K562 (cell line): ENCODE measurements around the gene MYO1A. TPM values are rescaled to one million over a fixed set of nuclear protein-coding genes. Genes with fewer than 3 reads are reported as not detected.

ENCODE experiments used
- CEBPB ChIP-seq: fragments of 450-650 bp; IDR thresholded peaks from 2 replicates; pipeline ENCODE4 v1.6.1; 2016; ENCODE audit warnings: missing genetic modification characterization, missing compliant biosample characterization
- CREB1 ChIP-seq, 2 experiments: sonication (generic) in 1 of 2; formaldehyde crosslinking in 1 of 2; IDR thresholded peaks; 2 replicates each; pipeline versions ENCODE4 v1.6.1 to v1.8.0; 2012 to 2022; ENCODE audit warnings: inconsistent platforms in 1 of 2, mild to moderate bottlenecking in 1 of 2, missing genetic modification reagents in 1 of 2, moderate library complexity in 1 of 2
- ESRRB ChIP-seq: fragments of 250-450 bp; sonication (Bioruptor Pico); IDR thresholded peaks from 2 replicates; pipeline ENCODE4 v1.5.0; 2020; ENCODE audit warnings: mild to moderate bottlenecking, moderate library complexity, borderline replicate concordance
- GATAD2B ChIP-seq: fragments of 450-650 bp; IDR thresholded peaks from 2 replicates; pipeline ENCODE4 v1.6.1; 2017; ENCODE audit warnings: mild to moderate bottlenecking, borderline replicate concordance
- GTF2A2 ChIP-seq: IDR thresholded peaks from 2 replicates; pipeline ENCODE4 v1.6.1; 2016; ENCODE audit warnings: mild to moderate bottlenecking, missing genetic modification characterization, missing compliant biosample characterization
- HLTF ChIP-seq: fragments of 450-650 bp; IDR thresholded peaks from 2 replicates; pipeline ENCODE4 v1.6.1; 2016
- HMGN3 ChIP-seq: IDR thresholded peaks from 2 replicates; pipeline ENCODE4 v1.6.1; 2011; ENCODE audit warnings: borderline replicate concordance, low read depth, mild to moderate bottlenecking, mixed read lengths, low read length; ENCODE audit not compliant: insufficient read length; ENCODE audit errors: extremely low read depth
- KDM1A ChIP-seq, 2 experiments: fragments of 450-650 bp; IDR thresholded peaks; 2 replicates each; pipeline ENCODE4 v1.6.1; 2016; ENCODE audit warnings: mild to moderate bottlenecking in 2 of 2
- KHSRP ChIP-seq: fragments of 450-650 bp; IDR thresholded peaks from 2 replicates; pipeline ENCODE4 v1.6.1; 2017
- KLF1 ChIP-seq: fragments of 450-650 bp; IDR thresholded peaks from 2 replicates; pipeline ENCODE4 v1.6.1; 2016; ENCODE audit warnings: missing genetic modification characterization, missing compliant biosample characterization
- NR2F6 ChIP-seq: fragments of 450-650 bp; formaldehyde crosslinking; IDR thresholded peaks from 2 replicates; pipeline ENCODE4 v1.4.0; 2020; ENCODE audit warnings: mild to moderate bottlenecking
- NRF1 ChIP-seq, 2 experiments: fragments of 450-650 bp; IDR thresholded peaks in 1 of 2; conservative IDR thresholded peaks in 1 of 2; 2 replicates each; pipeline ENCODE4 v1.6.1; 2014; ENCODE audit warnings: mild to moderate bottlenecking in 2 of 2
- PHF8 ChIP-seq: fragments of 200-600 bp; sonication (generic); IDR thresholded peaks from 2 replicates; pipeline ENCODE4 v1.6.1; 2012; ENCODE audit warnings: mixed run types, mild to moderate bottlenecking, inconsistent platforms, low read length, moderate library complexity, borderline replicate concordance
- POLR2A ChIP-seq: fragments of 450-650 bp; conservative IDR thresholded peaks from 2 replicates; pipeline ENCODE4 v1.6.1; 2016
- POLR2H ChIP-seq: IDR thresholded peaks from 2 replicates; pipeline ENCODE4 v1.6.1; 2016; ENCODE audit warnings: missing genetic modification characterization, low read depth, mild to moderate bottlenecking, control low read depth, missing compliant biosample characterization, moderate library complexity
- PTRF ChIP-seq: fragments of 450-650 bp; IDR thresholded peaks from 2 replicates; pipeline ENCODE4 v1.6.1; 2016; ENCODE audit warnings: mild to moderate bottlenecking, missing genetic modification characterization, missing compliant biosample characterization
- PTTG1 ChIP-seq: fragments of 450-650 bp; IDR thresholded peaks from 2 replicates; pipeline ENCODE4 v1.6.1; 2016; ENCODE audit warnings: low read depth, mild to moderate bottlenecking, missing genetic modification characterization, missing compliant biosample characterization
- RAD51 ChIP-seq: fragments of 450-650 bp; IDR thresholded peaks from 2 replicates; pipeline ENCODE4 v1.7.1; 2016; ENCODE audit warnings: low read depth, mild to moderate bottlenecking, borderline replicate concordance
- RBM39 ChIP-seq: fragments of 200-400 bp; formaldehyde crosslinking; optimal IDR thresholded peaks from 2 replicates; pipeline ENCODE3; 2018; ENCODE audit warnings: low read depth, low read length
- SIN3A ChIP-seq, 2 experiments: fragments of 150-350 bp in 1 of 2; IDR thresholded peaks; 2 replicates each; pipeline ENCODE4 v1.6.1; 2011 to 2016; ENCODE audit warnings: borderline replicate concordance in 2 of 2, low read depth in 2 of 2, low read length in 2 of 2, mild to moderate bottlenecking in 2 of 2, moderate library complexity in 2 of 2; ENCODE audit not compliant: control insufficient read depth in 1 of 2
- SRSF3 ChIP-seq: fragments of 200-400 bp; formaldehyde crosslinking; IDR thresholded peaks from 2 replicates; pipeline ENCODE4 v1.6.1; 2016; ENCODE audit warnings: mild to moderate bottlenecking, low read length, moderate library complexity; ENCODE audit not compliant: insufficient read depth
- SRSF9 ChIP-seq: fragments of 200-400 bp; formaldehyde crosslinking; IDR thresholded peaks from 2 replicates; pipeline ENCODE4 v1.6.1; 2017; ENCODE audit warnings: low read depth, low read length, borderline replicate concordance
- STAT5B ChIP-seq: fragments of 250-450 bp; sonication (Bioruptor Pico); IDR thresholded peaks from 2 replicates; pipeline ENCODE4 v1.8.0; 2021; ENCODE audit warnings: mild to moderate bottlenecking, inconsistent platforms
- SUPT5H ChIP-seq: fragments of 450-650 bp; IDR thresholded peaks from 2 replicates; pipeline ENCODE4 v1.6.1; 2016
- TEAD1 ChIP-seq, 2 experiments: fragments of 450-650 bp in 1 of 2; sonication (generic) in 1 of 2; formaldehyde crosslinking; IDR thresholded peaks; 2 replicates each; pipeline versions ENCODE4 v1.4.0 to v1.8.0; 2020 to 2022; ENCODE audit warnings: mild to moderate bottlenecking in 2 of 2, missing genetic modification reagents in 1 of 2
- ZNF23 ChIP-seq: fragments of 250-450 bp; sonication (Bioruptor Pico); IDR thresholded peaks from 2 replicates; pipeline ENCODE4 v1.4.0; 2020; ENCODE audit warnings: mild to moderate bottlenecking
- ZNF586 ChIP-seq: fragments of 450-650 bp; formaldehyde crosslinking; conservative IDR thresholded peaks from 2 replicates; pipeline ENCODE4 v1.4.0; 2020; ENCODE audit warnings: mild to moderate bottlenecking, moderate library complexity
- ZNF695 ChIP-seq: fragments of 450-650 bp; formaldehyde crosslinking; IDR thresholded peaks from 2 replicates; pipeline ENCODE4 v1.4.0; 2020; ENCODE audit warnings: mild to moderate bottlenecking, moderate library complexity
- ZNF699 ChIP-seq: fragments of 250-450 bp; sonication (Bioruptor Pico); IDR thresholded peaks from 2 replicates; pipeline ENCODE4 v1.8.0; 2021; ENCODE audit warnings: mild to moderate bottlenecking, moderate library complexity; ENCODE audit not compliant: insufficient replicate concordance
- ZNF77 ChIP-seq: fragments of 250-450 bp; sonication (Bioruptor Pico); IDR thresholded peaks from 2 replicates; pipeline ENCODE4 v1.5.0; 2020
- polyA plus RNA-seq, 8 experiments: library from polyadenylated mRNA; depleted of rRNA in 4 of 8; stranded (reverse) in 5 of 8; unstranded in 3 of 8; fragments of >200 nt; fragmentation: Nextera tagmentation in 2 of 8; fragmentation: Illumina TruSeq in 1 of 8; extraction: Ambion mirVana in 2 of 8; extraction: Trizol in 1 of 8; gene quantifications; 2 replicates each; pipeline versions ENCODE4 v1.2.1 to v1.2.3, GENCODE V29; 2011 to 2014; ENCODE audit warnings: inconsistent platforms in 1 of 8, missing spikeins in 1 of 8
- total RNA-seq, 7 experiments: library from RNA; depleted of rRNA in 6 of 7; stranded (reverse); fragments of >200 nt in 6 of 7; fragmentation: Illumina TruSeq in 2 of 7; extraction: Trizol in 2 of 7; gene quantifications; 2 replicates each; pipeline versions ENCODE4 v1.2.1 to v1.2.3, GENCODE V29; 2011 to 2021; ENCODE audit warnings: low replicate concordance in 1 of 7
- TF ChIP-seq, protein P1 (sequence below): sonication (generic); formaldehyde crosslinking; IDR thresholded peaks from 2 replicates; pipeline ENCODE4 v1.8.0; 2022; ENCODE audit warnings: mild to moderate bottlenecking, low read depth, missing genetic modification reagents

The MYO1A gene
- total and polyA plus RNA-seq, 9 of the 15 experiments (the other 6 are each of a cell fraction or from before 2014, with no cell fraction given) = 0.03 to 0.29 (median 0.14) TPM; not detected in 2

DNA sequence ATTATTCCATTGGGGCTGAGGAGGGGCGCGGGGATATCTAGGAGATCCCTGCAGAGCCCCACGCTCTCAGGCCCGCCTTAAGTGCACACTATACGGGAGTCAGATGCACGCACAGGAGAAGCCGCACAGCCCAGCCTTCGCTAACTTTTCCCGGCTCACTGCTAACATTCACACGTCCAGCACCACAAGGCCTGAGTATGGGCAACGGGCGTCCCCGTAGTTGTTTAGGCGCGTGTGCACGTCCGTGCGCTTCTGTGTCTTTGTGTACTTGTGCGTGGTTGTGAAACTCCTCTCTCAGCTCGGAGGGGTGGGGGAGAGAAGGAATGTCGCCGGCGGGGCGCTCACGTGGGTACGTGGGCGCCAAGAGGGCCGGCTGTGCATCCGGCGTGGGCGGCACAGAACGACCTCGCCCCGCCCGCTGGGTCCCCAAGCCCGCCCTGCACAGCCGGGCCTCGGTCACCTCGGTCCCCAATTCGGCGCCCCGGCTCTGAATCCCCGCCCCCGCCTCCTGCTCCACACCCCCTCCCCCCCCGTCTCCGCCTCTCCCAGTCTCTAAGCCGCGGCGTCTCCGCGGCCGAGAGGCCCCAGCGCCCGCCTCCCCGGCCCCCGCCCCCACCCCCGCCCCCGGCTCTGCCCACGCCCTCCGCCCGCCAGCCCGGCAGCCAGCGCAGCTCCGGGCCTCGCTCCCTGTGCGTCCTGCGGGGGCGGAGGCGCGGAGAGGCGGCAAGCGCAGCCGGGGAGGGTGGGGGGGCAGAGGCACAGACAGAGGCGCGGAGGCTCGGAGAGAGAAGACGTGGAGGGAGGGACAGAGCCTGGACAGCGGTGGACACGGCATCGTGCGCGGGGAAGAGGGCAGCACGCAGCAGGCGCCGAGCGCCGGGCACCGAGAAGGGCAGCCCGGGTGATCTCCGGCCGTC is 38.7 kb upstream of the MYO1A start, which contains the start of gene NAB2 (continued):
- TF ChIP-seq CEBPB (tag) = peak; percentile 95
- TF ChIP-seq SUPT5H = peak; percentile 67
- no peak for TF ChIP-seq STAT5B (CRISPR knock-in tag)
- no peak for TF ChIP-seq SRSF9
- no peak for TF ChIP-seq POLR2H (tag)
- no peak for TF ChIP-seq ZNF699 (CRISPR knock-in tag)
- TF ChIP-seq POLR2A = peak; percentile 78
- TF ChIP-seq ZNF586 (CRISPR knock-in tag) = no peak
- no peak for TF ChIP-seq ZNF23 (CRISPR knock-in tag)
- TF ChIP-seq ZNF695 (CRISPR knock-in tag) = no peak
- TF ChIP-seq, protein P1, sequence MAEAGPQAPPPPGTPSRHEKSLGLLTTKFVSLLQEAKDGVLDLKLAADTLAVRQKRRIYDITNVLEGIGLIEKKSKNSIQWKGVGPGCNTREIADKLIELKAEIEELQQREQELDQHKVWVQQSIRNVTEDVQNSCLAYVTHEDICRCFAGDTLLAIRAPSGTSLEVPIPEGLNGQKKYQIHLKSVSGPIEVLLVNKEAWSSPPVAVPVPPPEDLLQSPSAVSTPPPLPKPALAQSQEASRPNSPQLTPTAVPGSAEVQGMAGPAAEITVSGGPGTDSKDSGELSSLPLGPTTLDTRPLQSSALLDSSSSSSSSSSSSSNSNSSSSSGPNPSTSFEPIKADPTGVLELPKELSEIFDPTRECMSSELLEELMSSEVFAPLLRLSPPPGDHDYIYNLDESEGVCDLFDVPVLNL = 0 out of 2 replicates have a peak, but pooled peaks have one; percentile 50
- no peak for TF ChIP-seq ESRRB (CRISPR knock-in tag)
- TF ChIP-seq HLTF = no peak
- TF ChIP-seq KHSRP = no peak
- TF ChIP-seq RAD51 = peak; percentile 71
- TF ChIP-seq PTTG1 (tag) = no peak
- TF ChIP-seq HMGN3 = no peak
- peak; percentile 71 to 88 for TF ChIP-seq TEAD1 (CRISPR knock-in tag; IDR thresholded peaks at IDR 0.05)
- TF ChIP-seq PTRF (tag) = no peak
- TF ChIP-seq SRSF3 = no peak
- TF ChIP-seq PHF8 = peak; percentile 40; the same call in 1 of the 2 replicates
- TF ChIP-seq NR2F6 (CRISPR knock-in tag) = no peak
- TF ChIP-seq CREB1 (IDR thresholded peaks at IDR 0.05) = no peak
- TF ChIP-seq CREB1 (CRISPR knock-in tag; IDR thresholded peaks at IDR 0.05) = no peak; the same call in 1 of the 2 replicates
- TF ChIP-seq KDM1A (IDR thresholded peaks at IDR 0.05) = peak in 1 of 2 experiments; percentile 88; a peak in 2 of 4 replicates
- no peak for TF ChIP-seq KLF1
- TF ChIP-seq ZNF77 (CRISPR knock-in tag) = no peak
- peak in 1 of 2 experiments; percentile 57 for TF ChIP-seq NRF1 (conservative IDR thresholded peaks at IDR 0.05 in 1 of 2, IDR thresholded peaks at IDR 0.05 in 1 of 2)
- TF ChIP-seq GATAD2B = no peak
- TF ChIP-seq GTF2A2 = no peak
- TF ChIP-seq RBM39 = no peak
- TF ChIP-seq SIN3A (IDR thresholded peaks at IDR 0.05; ENCODE audit: borderline replicate concordance in 2 of 2, control insufficient read depth in 1 of 2, low read depth in 2 of 2, low read length in 2 of 2) = peak; percentile 38 to 72; a peak in 2 of 4 replicates
